GM18511 (cell line): ENCODE data around the gene NINL.
A peak's percentile ranks its signal among the peaks of the same experiment; 100 is the strongest.

ENCODE experiments used
- ATAC-seq: cut with Tn5 transposase; IDR thresholded peaks from one replicate; pipeline ENCODE4 v1.9.1; 2021; ENCODE audit warnings: mild to moderate bottlenecking, moderate library complexity; ENCODE audit not compliant: unreplicated experiment

The NINL gene

DNA sequence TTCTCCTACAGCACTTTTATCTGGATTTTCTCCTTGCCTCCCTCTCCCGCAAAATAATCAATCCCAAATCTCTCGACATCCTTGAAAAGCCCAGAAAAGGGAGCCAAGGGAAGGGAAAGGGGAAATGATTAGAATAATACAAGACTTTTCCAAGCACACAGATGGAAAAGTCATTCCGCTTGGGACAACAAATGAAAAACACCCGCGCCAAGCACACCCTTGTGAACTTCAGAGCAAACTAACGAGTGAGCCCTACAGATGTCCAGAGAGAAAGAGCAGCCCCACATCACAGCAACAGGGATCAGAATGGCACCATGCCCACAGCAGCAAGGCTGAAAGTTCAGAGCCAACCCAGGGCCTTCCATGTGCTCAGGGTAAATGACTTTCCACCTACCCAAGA is 49.6 kb downstream of the NINL start:
- no peak for ATAC-seq

- ATAC-seq = no peak
These were observed 50.5 kb downstream of the NINL start for GRCh38 chr20:25534845-25535244.

DNA sequence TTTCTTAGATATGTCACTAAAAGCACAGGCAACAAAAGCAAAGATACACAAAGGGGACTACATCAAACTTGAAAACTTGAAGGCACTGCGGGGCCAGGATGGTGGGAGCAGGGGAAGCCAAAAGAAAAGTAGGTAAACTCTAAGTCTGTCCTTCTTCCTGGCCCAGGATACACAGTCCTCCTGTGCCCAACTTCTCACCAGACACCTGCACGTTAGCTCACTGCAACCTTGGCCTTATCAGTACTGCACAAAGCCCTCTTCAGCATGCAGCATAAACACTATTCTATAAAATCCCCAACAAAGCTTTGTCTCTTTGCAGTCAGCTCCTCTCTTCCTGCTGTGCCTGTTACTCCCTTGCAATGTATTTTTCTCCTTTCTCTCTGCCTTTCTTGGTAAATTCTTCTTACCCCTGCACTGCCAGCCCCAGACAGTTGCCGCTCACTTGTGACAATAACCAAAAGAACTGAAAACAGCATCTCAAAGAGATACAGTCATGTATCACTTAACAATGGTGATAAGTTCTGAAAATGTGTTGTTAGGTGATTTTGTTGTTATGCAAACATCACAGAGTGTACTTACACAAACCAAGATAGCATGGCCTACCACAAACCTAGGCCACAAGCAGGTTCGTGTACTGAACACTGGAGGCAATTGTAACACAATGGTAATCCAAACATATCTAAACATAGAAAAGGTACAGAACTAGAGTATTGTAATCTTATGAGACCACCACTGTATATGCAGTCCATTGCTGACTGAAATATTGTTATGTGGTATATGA is 51.2 kb downstream of the NINL start:
- no peak for ATAC-seq

DNA sequence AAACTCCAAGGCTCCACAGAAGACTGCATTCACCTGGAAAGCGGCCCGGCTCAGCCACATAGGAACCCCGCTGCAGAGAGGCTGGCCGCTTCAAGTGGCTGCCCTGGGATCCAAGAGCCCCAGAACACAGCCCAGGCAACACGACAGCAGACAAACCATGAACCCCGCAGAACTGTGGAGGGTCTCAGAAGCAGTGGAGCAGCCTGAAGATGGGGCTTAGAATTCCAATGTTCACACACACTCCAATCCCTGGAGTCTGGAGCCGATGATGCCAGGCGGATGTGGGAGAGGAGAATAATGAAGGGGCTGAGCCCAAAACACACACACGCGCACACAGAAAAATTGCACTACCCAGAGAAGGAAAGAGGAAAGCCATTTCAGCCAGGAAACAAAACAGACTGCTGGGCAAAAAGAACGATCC is 52.4 kb downstream of the NINL start:
- ATAC-seq = no peak

GRCh38 chr20:25532015-25532751 is 53.1 kb downstream of the NINL start:
- ATAC-seq = no peak

DNA sequence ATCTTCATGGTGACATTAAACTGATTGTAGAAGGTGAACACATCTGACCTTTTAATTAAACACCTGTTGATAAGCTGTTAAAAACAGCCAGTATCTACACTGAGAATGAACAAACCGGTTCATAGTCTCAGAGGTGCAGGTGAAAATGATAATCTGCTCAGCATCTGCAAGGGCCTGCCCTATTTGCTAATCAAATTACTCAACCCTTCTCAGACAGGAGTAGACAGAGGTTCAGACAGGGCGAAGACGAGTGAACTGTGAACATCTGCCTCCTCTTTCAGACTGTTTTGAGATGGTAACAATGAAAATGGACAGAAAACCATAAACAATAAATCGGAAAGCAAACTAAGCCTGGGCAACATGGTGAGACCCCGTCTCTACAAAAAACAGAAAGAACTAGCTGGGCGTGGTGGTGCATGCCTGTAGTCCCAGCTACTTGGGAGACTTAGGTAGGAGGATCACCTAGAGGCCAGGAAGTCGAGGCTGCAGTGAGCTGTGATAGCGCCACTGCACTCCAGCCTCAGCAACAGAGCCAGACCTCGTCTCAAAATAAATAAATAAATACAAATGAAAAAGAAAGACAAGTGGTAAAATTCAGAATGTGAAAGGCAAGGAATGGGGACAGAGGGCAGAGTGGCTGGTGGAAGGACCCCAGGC is 55.9 kb downstream of the NINL start:
- no peak for ATAC-seq

- ATAC-seq = no peak
These were observed 57.4 kb downstream of the NINL start for GRCh38 chr20:25527949-25528348.

DNA sequence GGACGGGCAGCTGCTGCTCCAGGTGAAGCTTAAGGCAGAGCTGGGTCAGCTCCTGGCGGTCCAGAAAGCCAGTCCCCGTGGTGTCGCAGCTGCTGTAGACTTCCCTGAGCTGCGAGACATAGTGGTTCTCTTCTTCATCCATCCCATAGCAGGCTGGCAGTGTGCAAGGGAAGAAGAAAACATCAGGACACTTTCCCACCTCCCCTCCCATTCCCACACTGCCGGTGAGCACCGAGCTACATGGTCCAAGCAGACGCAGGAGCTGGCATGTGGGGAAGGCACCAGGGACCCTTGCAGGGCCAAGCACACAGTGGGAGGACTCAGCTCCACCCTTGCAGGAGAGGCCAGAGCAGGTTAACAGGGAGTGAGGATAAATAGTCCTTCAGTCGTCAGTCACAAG is 58.9 kb downstream of the NINL start:
- no peak for ATAC-seq

GRCh38 chr20:25525867-25526266 is 59.5 kb downstream of the NINL start:
- ATAC-seq = no peak

- no peak for ATAC-seq
These were observed 60.0 kb downstream of the NINL start for GRCh38 chr20:25525295-25525694.

DNA sequence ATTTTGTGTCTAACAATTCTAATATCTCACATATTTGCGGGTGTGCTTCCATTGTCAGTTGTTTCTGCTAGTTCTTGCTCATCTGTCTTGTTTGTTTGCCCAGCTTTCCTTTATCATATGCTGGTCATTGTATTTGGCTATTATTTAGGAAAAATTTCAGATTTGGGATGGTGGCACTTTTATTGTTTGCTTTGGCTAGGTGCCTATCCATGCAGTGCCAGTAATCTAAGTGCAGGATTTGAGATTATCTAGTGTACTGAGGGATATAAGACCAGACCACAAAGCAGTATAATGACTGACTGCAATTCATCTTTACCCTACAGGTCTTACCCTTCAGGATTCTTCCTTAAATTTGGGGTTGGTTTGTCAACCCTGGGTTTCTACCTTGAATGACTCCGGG is 63.9 kb downstream of the NINL start:
- ATAC-seq = no peak

DNA sequence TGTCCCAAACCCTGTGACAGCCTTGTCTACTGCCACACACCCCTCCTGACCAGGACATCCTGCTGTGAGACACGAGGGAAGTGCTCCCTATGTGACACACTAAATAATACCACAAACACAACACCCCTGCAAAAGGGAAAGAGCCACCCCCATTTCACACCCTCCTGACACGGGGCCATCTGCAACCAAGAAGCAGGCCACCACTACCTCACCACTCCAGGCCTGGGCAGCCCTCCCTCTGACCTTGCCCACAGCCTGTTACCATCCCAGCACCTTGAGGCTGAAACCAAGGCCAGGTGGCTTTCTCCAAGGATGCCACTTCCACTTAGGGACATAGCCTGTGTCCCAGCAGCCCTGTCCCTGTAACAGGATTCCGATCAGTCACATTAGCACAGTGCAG is 68.2 kb downstream of the NINL start:
- no peak for ATAC-seq

- no peak for ATAC-seq
These were observed 70.5 kb downstream of the NINL start for GRCh38 chr20:25514747-25515340.

- no peak for ATAC-seq
These were observed 71.1 kb downstream of the NINL start for GRCh38 chr20:25514195-25514594.

DNA sequence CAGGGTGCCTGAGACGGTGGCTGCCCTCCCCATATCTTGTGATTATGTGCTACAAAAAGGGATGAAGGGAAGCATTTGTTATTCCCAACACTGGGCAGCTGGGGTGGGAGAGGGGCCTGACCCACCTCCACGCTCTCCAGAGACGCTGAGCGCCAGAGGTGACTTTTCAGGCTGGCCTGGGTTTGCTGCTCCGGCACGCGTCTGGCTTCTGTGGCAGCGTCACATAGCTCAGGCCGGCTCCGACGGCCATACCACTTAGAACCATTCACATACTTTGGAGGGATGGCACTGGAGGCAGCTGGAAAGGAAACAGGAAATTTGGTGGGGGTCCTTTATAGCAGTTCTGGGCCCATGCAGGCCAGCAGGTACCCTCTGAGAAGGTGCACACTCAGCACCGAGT is 72.6 kb downstream of the NINL start:
- ATAC-seq = no peak

GRCh38 chr20:25511183-25511582 is 74.1 kb downstream of the NINL start:
- ATAC-seq = no peak

DNA sequence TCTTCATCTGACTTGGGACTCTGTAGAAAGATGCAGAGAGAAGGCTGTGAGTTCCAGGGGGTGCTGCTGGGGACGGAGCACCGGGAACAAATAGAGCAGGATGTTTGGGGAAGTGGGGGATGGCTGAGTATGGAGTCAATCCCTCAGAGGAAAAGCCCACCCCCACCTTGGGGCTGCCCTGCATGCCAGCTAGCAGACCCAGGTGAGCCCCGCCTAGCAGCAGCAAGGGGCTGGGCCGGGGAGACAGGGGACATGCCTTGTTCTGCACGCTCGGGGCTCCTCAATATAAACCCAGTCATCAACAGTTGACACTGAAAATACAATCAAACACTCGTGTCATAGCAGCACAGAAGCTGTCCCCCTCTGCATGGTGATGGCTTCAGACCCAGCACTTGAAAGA is 74.6 kb downstream of the NINL start:
- no peak for ATAC-seq

DNA sequence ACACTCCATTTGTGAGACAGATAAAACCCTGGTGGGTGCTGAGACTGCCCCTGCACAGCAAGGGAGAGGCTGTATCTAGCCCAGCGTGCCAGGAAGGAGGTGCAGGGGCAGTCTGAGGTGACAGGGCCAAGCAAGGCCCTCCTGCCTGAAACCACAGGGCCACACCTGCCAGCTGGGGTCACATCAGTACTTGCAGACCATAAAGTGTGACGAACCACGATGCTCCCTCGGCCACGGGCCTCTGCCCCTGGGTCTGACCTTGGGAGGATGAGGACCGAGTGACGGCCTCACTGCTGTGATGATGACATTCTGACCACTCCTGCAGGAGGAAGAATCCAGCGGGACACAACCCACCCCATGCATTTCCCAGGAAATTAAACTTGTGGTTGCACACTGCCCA is 75.1 kb downstream of the NINL start:
- peak; percentile 53 for ATAC-seq

- no peak for ATAC-seq
These were observed 76.2 kb downstream of the NINL start for GRCh38 chr20:25509084-25509483.

DNA sequence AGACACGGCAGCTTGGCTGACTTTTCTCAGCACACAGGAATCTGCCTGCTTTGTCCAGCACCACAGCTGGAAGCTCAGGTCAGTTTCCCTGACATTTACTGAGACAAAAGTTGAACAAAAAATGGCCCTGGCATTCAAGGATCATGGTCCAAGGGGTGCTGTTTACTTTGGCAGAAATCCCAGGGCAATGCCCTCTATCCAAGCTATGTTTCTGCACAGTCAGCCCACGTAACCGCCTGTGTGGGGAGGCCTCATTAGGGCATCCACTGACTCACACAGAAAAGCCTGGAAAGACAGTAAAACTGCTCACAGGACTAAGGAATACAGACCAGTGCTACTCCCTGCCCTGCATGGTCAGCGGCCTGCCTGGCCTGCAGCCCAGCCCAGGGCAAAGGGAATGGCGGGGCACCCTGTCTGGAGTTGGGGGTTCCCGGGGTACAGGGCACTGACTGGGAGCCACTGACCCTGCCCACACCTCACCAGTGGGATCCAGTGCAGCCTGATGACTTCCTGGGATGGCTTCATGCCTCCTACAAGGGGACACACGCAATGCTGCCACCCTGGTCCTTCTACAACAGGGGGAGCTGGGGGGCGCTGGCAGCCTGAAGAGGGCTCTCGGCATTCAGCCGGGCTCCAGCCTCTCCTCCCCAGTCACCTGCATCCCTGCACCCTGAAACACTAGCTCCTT is 77.1 kb downstream of the NINL start:
- ATAC-seq = no peak
